22Rv1 (cell line): ENCODE measurements around the gene KATNB1.

Experiments
- ZFX ChIP-seq: fragments of 450-650 bp; IDR thresholded peaks from 2 replicates; pipeline ENCODE4 v1.6.1; 2017; ENCODE audit warnings: antibody characterized with exemption, borderline replicate concordance
- TF ChIP-seq, protein P1 (sequence below): fragments of 450-650 bp; IDR thresholded peaks from 2 replicates; pipeline ENCODE4 v1.5.1; 2017; ENCODE audit warnings: mild to moderate bottlenecking

DNA sequence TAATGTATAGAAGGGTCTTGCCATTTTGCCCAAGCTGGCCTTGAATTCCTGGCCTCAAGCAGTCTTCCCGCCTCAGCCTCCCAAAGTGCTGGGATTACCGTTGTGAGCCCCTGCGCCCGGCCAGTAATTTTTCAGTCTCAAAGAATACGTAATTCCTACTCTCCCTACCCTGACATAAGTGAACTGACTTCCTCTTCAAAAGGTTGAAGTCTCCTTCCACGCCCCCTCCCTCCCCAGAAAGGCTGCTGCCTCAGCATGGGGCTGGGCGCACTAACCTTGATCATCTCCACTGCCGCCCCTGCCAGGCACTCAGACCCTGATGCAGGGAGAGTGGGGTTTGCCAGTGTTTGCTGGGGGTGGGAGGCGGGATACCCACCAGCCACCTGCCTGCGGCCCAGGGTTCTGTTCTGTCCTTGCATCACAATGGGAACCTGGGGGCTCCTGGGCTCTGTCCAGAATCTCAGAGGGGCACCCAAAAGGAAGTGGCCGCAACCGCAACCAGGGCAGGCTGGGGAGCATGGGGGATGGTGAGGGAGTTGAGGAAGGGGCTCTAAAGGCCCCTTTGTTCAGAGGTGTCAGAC, 39.2 kb downstream of the KATNB1 start:
- TF ChIP-seq, protein P1, sequence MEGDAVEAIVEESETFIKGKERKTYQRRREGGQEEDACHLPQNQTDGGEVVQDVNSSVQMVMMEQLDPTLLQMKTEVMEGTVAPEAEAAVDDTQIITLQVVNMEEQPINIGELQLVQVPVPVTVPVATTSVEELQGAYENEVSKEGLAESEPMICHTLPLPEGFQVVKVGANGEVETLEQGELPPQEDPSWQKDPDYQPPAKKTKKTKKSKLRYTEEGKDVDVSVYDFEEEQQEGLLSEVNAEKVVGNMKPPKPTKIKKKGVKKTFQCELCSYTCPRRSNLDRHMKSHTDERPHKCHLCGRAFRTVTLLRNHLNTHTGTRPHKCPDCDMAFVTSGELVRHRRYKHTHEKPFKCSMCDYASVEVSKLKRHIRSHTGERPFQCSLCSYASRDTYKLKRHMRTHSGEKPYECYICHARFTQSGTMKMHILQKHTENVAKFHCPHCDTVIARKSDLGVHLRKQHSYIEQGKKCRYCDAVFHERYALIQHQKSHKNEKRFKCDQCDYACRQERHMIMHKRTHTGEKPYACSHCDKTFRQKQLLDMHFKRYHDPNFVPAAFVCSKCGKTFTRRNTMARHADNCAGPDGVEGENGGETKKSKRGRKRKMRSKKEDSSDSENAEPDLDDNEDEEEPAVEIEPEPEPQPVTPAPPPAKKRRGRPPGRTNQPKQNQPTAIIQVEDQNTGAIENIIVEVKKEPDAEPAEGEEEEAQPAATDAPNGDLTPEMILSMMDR, result no peak
- no peak for TF ChIP-seq ZFX
